Ammon's horn (tissue), 1 donor: Measurements from ENCODE around the gene WEE1.
"Not testable (repeated sequence)": the region's sequence is repeated elsewhere in the genome, so short reads cannot be mapped to it uniquely, and the experiment has no call there.

Experiments used
- DNase-seq: peaks from one replicate; pipeline ENCODE4 v3.0.0-alpha.2; 2016; ENCODE audit warnings: low spot score

WEE1 gene

GRCh38 chr11:9573052-9573774 is at the start of gene WEE1:
Gene WEE1, plus strand, starts transcription at chr11:9573670. Its CDS starts 264 bp downstream, at chr11:9573934.
- DNase-seq = peak; percentile 93

DNA sequence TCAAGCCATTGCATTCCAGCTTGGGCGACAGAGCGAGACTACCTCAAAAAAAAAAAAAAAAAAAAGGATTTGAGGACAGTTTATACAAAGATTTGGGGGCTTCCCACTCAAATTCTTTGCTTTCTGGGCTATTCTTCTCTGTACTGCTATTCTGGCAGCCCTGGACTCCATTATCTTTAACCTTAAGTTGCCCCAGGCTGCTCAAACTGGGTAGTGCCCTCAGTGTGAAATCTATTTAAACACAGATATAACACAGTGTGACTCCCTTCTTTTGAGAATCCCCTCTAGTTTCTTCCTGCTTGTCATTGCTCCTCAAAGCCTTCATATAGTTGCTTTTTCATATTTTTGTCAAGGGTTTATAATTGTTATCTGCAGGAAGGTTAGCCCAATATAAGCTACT is 49.5 kb upstream of the WEE1 start:
- DNase-seq = no peak

GRCh38 chr11:9525116-9525515 is 48.4 kb upstream of the WEE1 start:
- DNase-seq = no peak

GRCh38 chr11:9527481-9528135 is 45.9 kb upstream of the WEE1 start:
- DNase-seq = peak; percentile 27

DNA sequence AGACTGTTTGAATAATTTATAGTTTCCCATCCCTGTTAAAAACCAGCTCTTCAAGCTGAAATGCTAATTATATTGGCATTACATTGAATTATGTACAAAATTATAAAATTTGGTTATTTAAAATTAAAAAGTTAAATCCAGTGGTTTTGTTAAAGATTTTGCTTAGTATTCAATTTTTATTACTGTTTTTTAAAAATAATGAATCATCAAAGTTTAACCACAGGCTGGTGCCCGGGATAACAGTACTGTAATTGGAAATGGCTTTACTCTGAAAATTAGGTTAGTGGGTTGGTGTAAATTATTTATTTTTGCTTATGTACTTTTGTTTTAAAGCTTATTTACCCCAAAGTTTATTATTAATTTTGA is 45.4 kb upstream of the WEE1 start:
- DNase-seq = no peak

- no peak for DNase-seq
Measured at GRCh38 chr11:9528573-9529333, 44.7 kb upstream of the WEE1 start.

GRCh38 chr11:9529334-9529650 is 44.2 kb upstream of the WEE1 start:
- no peak for DNase-seq

DNA sequence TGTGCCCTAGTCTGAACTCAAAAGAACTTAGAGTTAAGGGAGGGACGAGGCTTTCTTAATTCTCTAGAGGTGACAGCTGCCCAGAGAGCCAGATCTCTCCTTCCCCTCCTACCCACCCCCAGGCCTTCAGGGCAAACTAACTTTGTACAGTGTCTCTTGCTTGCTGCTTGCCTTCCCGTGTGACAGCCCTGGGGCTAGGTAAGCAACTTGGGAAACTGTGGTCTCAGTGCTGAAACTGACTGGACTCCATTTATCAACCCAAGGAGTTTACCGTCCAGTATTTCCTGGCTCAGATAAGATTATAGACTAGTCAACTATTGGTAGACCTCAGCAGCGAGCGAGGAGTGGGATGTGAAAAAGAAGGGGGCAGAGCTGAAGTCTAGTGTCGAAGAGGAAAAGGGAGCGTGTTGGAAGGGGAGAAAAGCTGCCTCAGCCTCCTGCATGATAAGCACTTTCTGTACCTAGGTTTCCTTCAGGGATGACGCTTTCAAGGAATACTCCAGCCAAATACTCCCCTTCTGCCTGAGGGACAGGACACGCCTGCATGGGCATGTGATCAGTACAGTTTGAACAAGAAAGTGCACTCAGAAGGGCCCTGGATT is 43.3 kb upstream of the WEE1 start:
- no peak for DNase-seq

DNA sequence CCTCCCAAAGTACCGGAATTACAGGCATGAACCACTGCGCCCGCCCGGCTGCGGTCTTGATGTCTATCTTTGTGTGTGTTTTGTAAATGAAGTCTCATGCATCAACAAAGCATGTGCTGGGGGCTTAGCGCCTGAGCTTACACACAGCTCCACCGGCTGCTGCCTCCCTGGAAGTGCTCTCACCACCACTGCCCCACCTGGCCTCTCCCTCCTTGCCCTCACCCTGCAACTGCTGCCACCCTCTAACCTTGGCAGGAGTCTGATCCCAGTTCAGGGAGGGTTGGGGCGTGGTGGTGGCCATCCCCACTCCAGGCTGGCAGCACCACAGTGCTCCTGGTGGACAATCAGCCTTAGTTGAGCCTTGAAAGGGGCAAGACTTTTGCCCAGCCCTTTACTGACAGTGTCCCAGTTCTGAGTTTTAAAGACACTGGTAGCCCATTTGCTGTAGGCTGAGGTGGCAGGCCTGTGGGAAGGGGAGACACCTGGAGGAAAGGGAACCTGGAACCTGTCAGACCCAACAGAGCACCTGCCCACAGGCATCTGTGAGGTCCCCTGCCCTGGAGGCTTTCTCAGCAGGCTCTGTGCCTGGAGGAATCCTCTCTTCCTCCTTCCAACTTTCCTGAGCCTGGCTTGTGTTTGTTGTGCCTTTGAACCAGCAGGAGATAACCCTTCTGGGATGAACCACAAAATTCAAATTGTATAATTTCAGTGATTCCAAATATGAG is 42.4 kb upstream of the WEE1 start:
- DNase-seq = no peak

- DNase-seq = no peak
Measured at GRCh38 chr11:9533058-9533457, 40.4 kb upstream of the WEE1 start.

GRCh38 chr11:9533736-9534473 is 39.6 kb upstream of the WEE1 start:
- no peak for DNase-seq

- DNase-seq = peak; percentile 56
Measured at GRCh38 chr11:9535189-9535781, 38.2 kb upstream of the WEE1 start.

DNA sequence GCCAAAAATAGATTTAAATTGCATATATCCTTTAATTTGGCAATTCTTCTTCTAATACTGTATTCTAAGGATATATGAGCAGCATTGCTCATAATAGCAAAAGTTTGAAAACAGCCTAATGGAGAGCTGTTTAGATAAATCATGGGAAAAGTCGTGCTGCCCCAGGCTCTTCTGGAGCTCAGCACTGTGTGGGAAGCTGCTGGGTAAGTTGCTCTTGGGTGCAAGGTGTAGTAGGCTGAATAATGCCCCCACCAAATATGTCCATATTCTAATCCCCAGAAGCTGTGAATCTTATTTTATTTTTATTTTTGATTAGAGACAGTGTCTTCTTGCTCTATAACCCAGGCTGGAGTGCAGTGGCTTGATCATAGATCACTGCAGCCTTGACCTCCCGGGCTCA is 34.9 kb upstream of the WEE1 start:
- DNase-seq = no peak

DNA sequence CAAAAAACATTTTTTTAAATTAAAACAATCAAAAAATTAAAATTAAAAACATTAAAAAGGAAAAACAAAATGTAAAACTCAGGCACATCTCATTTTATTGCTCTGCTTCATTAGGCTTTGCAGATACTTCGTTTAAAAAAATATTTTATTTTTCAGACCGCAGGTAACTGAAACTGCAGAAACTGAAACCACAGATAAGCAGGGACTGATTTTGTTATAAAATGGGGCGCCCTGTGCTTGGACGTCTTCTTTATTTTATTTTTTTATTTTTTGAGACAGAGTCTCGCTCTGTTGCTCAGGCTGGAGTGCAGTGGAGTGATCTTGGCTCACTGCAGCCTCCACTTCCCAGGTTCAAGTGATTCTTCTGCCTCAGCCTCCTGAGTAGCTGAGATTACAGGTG is 24.3 kb upstream of the WEE1 start:
- not testable (repeated sequence) for DNase-seq

GRCh38 chr11:9550191-9550628 is 23.3 kb upstream of the WEE1 start:
- no peak for DNase-seq

GRCh38 chr11:9561279-9561982 is 12.0 kb upstream of the WEE1 start:
- no peak for DNase-seq

DNA sequence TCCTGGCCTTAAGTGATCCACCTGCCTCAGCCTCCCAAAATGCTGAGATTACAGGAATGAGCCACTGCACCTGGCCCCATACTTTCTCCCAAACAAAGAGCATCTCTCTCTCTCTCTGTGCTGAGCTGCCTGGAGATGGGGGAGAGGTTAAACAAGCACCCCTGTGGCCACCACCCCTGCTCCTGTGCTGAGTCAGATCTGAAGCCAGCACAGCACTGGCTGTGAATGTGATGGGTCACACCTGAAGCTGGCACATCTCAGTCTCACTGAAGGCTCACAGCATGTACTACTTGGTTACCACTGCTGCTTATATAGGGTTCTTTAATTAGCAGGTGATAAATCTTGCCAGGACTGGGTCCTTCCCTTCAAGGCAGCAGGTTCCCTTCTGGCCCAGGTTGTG is 10.8 kb upstream of the WEE1 start:
- DNase-seq = no peak

DNA sequence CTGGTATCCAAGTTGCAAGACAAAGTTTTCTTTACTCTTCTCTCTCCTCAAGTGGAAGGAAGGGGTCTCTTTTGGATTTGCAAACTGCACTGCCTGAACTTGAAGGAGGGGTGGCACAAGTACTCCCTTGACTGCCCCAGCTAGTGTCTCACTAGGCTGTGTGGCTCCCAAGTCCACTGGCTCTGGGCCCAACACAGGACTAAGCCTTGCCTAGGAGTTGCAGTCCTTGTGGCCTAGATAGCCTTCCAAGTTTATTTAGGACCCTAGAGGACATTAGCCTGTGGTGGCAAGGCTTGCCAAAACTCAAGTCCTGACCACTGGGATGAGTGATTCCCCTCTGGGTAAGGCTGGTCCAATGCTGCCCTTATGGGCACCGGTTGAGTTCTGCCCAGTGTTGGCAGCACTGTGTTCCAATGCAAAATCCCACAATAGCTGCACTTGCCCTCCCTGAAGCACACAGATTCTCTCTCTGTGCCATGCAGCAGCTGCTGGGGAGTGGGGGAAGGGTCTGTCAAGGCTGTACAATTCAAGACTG is 10.2 kb upstream of the WEE1 start:
- no peak for DNase-seq

GRCh38 chr11:9565822-9566560 is 7.5 kb upstream of the WEE1 start:
- peak; percentile 32 for DNase-seq
